Mucosa of descending colon (tissue), 3 donors: ENCODE results near the gene LEMD2. TPM values are rescaled to one million over a fixed set of nuclear protein-coding genes. Genes with fewer than 3 reads are reported as not detected.
A peak's percentile ranks its signal among the peaks of the same experiment; 100 is the strongest.

ENCODE experiments used
- ATAC-seq: fragments of 200-7000 bp; cut with Tn5 transposase; one replicate; pipeline ENCODE4 v1.9.1; 2020; ENCODE audit warnings: mild to moderate bottlenecking, moderate library complexity
- DNase-seq, 3 donors: peaks; one replicate each; pipeline ENCODE4 v3.0.0-alpha.2; 2020
- H3K36me3 ChIP-seq: fragments of 200-600 bp; one replicate; pipeline ENCODE4 v1.8.0; 2021; ENCODE audit warnings: low read depth, mild to moderate bottlenecking
- H3K4me1 ChIP-seq: fragments of 200-600 bp; one replicate; pipeline ENCODE4 v1.8.0; 2021; ENCODE audit warnings: low read depth, mild to moderate bottlenecking
- H3K4me3 ChIP-seq: fragments of 200-600 bp; one replicate; pipeline ENCODE4 v1.8.0; 2021; ENCODE audit warnings: mild to moderate bottlenecking
- H3K9me3 ChIP-seq: fragments of 200-600 bp; one replicate; pipeline ENCODE4 v1.8.0; 2021; ENCODE audit warnings: mild to moderate bottlenecking
- intact Hi-C, 2 donors: fragments of 100-400 bp; cut with DNase I in 1 of 2; cut with micrococcal nuclease in 1 of 2; formaldehyde crosslinking; loops; one replicate each; pipeline versions ENCODE4 v1.11.0 to v1.11.1; 2022; cut with DNase I, micrococcal nuclease
- total RNA-seq, 3 donors: library from RNA; stranded (reverse); fragmentation: NEBNext Ultra II Directional in 2 of 3; extraction: Animal tissue kit (Norgen Biotek cat#: 25700) in 2 of 3; gene quantifications; one replicate each; pipeline versions ENCODE4 v1.2.1 to v1.2.4, GENCODE V29; 2021 to 2023
- TF ChIP-seq, protein P1 (sequence below): fragments of 200-600 bp; IDR thresholded peaks from one replicate; pipeline ENCODE4 v1.8.0; 2022; ENCODE audit warnings: antibody characterized with exemption, mild to moderate bottlenecking
- donor health status: DM: no; HTN: no; CAD: no; lungs with moderate emphysema.
- donor health status: DM: no; HTN: no; CAD: no.
- donor health status: DM: no; HTN: yes; CAD: no.

Gene LEMD2
- total RNA-seq, 3 donors from 2014 or later = 57.2 to 73.6 (median 59.6) TPM

DNA sequence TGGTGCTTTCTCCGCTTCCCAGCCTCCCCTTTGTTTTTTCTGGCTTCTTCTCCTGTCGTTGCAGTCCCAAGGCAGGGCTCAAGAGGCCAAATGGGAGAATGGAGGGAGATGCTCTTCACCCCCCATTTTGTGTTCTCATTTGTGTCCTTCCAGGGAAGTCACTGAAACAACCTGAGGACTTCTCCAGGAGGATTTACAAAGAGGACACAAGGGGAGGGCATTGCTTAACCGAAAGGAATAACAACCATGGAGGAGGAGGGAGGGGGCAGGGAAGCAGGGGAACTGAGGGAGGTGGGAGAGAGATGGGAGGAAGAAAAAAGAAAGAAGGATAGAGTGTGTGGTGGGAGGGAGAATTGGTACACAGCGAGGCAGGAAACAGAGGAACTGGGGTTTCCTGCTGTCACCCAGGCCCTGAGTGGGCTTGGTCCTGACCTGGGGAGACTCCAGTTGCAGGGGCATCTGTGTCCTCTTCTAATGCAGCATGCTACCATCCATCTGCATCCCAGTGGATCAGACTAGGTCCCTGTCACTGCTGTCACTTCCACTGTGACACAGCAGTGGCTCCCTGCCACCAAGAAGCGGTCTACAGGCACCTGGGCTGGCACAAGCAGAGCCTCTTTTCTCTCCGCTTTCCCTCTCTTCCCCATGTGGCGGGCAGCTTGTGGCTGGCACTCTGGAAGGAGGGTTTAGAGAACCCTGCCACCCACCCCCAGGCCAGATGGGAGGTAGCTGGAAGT lies 32.0 kb upstream of the LEMD2 start:
- no peaks in the 10 kb centered on the region for H3K4me1 ChIP-seq
- TF ChIP-seq, protein P1, sequence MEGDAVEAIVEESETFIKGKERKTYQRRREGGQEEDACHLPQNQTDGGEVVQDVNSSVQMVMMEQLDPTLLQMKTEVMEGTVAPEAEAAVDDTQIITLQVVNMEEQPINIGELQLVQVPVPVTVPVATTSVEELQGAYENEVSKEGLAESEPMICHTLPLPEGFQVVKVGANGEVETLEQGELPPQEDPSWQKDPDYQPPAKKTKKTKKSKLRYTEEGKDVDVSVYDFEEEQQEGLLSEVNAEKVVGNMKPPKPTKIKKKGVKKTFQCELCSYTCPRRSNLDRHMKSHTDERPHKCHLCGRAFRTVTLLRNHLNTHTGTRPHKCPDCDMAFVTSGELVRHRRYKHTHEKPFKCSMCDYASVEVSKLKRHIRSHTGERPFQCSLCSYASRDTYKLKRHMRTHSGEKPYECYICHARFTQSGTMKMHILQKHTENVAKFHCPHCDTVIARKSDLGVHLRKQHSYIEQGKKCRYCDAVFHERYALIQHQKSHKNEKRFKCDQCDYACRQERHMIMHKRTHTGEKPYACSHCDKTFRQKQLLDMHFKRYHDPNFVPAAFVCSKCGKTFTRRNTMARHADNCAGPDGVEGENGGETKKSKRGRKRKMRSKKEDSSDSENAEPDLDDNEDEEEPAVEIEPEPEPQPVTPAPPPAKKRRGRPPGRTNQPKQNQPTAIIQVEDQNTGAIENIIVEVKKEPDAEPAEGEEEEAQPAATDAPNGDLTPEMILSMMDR = no peak
- ATAC-seq (no peak), DNase-seq (peak in 1 of 3 donors; percentile 26)
- H3K9me3 ChIP-seq = no peaks in the 10 kb centered on the region
- H3K4me3 ChIP-seq = no peak overlapping the region
- intact Hi-C loops = no loop called here
- H3K36me3 ChIP-seq = no peaks in the 10 kb centered on the region

DNA sequence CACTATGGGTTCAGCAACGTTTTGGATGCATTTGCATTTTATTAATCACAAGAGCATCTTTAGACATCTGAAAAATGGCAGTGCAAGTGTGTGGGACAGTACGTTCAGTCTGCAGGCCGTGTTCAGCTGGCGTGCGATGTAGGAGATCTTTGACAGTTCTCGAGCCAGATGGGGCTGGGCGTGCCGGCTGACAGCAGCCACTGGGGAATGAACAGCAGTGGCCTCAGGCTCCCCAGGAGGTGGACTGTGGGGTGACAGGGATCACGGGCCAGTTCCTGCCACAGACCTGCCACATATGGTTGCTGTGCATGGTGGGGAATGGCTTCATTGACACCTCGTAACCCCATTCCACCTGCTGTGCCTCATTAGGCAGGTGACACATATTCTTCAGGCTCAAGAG lies 31.3 kb upstream of the LEMD2 start:
- TF ChIP-seq, protein P1 = no peak
- Histone ChIP-seq H3K4me3 (no peak overlapping the region), H3K4me1 (no peaks in the 10 kb centered on the region), H3K9me3 (no peaks in the 10 kb centered on the region), H3K36me3 (no peaks in the 10 kb centered on the region)
- intact Hi-C loops = no loop called here
- DNase-seq = peak in 1 of 3 donors; percentile 27
- ATAC-seq = no peak

DNA sequence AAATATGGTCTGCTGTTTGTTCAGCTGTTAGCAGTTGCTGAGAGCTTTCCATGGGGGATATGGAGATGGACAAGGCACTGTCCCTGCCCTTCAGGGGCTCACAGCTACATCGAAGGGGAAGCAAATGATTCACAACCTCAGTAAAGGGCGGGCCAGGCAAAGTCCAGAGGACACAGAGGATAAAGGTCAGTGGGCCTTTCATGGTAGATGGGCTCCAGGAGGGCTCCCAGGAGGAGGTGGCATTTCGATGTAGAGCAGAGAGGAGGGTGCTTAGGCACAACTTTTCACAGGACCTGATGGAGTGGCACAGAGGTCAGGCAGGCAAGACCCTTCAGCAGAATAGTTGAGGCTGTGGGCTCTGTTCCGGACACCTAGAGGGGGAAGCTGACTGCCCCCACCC lies 30.1 kb upstream of the LEMD2 start:
- Histone ChIP-seq H3K4me1 (no peaks in the 10 kb centered on the region), H3K9me3 (no peaks in the 10 kb centered on the region), H3K4me3 (no peak overlapping the region), H3K36me3 (no peaks in the 10 kb centered on the region)
- intact Hi-C loops = no loop called here
- TF ChIP-seq, protein P1 = no peak
- peak in 1 of 3 donors; percentile 2 for DNase-seq
- ATAC-seq = no peak

DNA sequence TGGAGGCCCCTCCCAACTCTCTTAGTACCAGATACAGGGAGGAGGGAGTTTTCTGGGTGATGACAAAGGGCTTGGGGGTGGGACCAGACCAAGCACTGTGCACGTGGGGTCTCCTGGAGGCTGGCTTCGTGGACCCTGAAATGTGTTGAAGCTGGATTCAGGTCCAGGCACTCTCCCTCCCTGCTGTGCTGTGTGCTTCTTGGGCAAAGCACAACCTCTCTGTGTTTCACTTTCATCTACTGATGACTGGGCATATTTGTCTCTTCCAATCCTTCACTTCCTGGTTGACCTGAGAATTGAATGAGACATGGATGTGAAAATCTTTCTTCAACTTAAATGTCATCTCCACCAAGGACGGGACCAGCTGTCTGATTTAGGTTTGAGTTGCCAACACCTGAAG lies 29.4 kb upstream of the LEMD2 start:
- H3K9me3 ChIP-seq = no peaks in the 10 kb centered on the region
- H3K4me3 ChIP-seq = no peak overlapping the region
- TF ChIP-seq, protein P1 = no peak
- no peak for ATAC-seq
- H3K4me1 ChIP-seq = no peaks in the 10 kb centered on the region
- intact Hi-C loops = no loop called here
- H3K36me3 ChIP-seq = no peaks in the 10 kb centered on the region
- peak in 1 of 3 donors; percentile 2 for DNase-seq

DNA sequence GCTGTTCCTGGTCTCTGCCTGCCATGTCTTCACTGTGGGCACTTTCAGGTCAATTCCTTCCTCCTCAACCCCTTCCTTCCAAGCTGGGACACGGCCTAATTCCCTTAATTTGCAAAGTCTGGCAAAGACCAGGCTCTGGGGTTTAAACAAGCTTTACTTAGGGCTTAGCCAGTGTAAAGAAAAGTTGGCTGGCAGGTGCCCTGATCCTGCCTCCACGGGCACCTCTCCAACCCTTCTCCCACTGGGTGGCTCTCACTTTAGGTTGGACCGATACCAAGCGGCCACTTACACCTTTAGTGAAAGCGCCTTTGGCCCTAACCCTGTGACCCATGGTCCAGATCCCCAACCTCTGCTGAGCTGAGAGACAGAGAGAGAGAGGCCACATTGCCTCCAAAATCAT lies 28.6 kb upstream of the LEMD2 start:
- TF ChIP-seq, protein P1 = no peak
- ATAC-seq = no peak
- no peak for DNase-seq
- Histone ChIP-seq H3K4me1 (no peaks in the 10 kb centered on the region), H3K9me3 (no peaks in the 10 kb centered on the region), H3K36me3 (no peaks in the 10 kb centered on the region), H3K4me3 (no peak overlapping the region)
- intact Hi-C loops = no loop called here
